ENCODE results near the gene CEP112.

The CEP112 gene

DNA sequence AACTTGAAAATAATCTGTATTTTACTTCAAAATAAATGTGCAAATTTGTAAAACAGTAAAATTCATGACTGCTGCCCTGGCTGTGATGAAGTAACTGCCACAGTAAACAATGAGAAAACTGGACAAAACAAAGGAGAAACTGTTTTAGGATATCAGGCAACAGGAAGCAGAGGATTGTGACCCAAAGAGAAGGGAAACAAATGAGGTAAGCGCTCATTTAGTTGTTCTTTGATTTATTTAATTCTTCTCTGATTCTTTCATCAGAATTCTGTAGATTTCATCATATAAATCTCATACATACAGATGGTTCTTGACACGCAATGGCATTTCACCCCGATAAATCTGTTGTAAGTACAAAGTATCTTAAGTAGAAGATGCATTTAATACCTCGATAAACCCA is 432.4 kb downstream of the CEP112 start:
- no peaks in the 10 kb centered on the region for H3K4me1 ChIP-seq
- TF ChIP-seq, protein P1, sequence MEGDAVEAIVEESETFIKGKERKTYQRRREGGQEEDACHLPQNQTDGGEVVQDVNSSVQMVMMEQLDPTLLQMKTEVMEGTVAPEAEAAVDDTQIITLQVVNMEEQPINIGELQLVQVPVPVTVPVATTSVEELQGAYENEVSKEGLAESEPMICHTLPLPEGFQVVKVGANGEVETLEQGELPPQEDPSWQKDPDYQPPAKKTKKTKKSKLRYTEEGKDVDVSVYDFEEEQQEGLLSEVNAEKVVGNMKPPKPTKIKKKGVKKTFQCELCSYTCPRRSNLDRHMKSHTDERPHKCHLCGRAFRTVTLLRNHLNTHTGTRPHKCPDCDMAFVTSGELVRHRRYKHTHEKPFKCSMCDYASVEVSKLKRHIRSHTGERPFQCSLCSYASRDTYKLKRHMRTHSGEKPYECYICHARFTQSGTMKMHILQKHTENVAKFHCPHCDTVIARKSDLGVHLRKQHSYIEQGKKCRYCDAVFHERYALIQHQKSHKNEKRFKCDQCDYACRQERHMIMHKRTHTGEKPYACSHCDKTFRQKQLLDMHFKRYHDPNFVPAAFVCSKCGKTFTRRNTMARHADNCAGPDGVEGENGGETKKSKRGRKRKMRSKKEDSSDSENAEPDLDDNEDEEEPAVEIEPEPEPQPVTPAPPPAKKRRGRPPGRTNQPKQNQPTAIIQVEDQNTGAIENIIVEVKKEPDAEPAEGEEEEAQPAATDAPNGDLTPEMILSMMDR (IDR thresholded peaks at IDR 0.05; ENCODE audit: low read depth, low read length), result no peak
- DNase-seq, result no peak
- 0 out of 2 replicates have a peak, but pooled peaks cover 3% of the 10 kb centered on the region for H3K27me3 ChIP-seq
- no peak overlapping the region for H3K4me3 ChIP-seq (ENCODE audit: low read depth, low read length)
- H3K36me3 ChIP-seq, result no peaks in the 10 kb centered on the region
- H3K9me3 ChIP-seq, result no peaks in the 10 kb centered on the region

DNA sequence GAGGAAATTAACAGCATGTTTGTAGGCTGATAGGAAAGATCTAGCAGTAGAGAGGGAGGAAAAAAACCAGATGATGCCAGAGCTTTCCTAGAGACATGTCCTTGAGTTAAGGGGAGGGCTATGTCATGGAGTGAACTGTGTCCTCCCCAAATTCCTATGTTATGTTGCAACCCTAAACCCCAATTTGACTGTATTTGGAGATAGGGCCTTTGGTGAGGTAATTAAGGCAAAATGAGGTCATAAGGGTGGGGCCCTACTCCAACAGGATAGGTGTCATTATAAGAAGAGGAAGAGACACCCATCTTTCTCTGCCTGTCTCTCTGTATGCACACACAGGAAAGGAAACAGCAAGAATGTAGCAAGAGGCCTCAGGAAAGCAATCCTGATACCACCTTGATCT is 435.2 kb downstream of the CEP112 start:
- Histone ChIP-seq H3K4me1 (no peaks in the 10 kb centered on the region), H3K4me3 (ENCODE audit: low read depth, low read length) (no peak overlapping the region), H3K27me3 (no peaks in the 10 kb centered on the region), H3K36me3 (no peaks in the 10 kb centered on the region), H3K9me3 (no peaks in the 10 kb centered on the region)
- TF ChIP-seq, protein P1 (IDR thresholded peaks at IDR 0.05; ENCODE audit: low read depth, low read length), result no peak
- DNase-seq, result no peak

DNA sequence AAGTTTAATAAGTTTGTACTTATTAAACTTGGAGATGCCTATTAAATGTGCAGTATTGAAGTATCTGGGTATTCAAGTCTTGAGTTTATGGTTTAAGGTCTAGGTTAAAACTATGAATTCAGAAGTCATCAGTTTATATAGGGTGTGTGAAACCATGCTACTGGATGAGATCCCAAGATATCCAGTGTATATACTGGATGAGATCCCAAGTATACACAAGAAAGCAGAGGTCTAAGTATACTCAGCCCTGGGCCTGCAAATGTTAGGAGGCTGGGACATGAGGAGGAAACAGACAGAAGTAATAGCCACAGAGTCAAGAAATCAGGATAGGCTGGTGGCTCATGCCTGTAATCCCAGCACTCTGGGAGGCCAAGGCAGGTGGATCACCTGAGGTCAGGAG is 436.1 kb downstream of the CEP112 start:
- no peaks in the 10 kb centered on the region for H3K9me3 ChIP-seq
- DNase-seq, result no peak
- H3K4me1 ChIP-seq, result no peaks in the 10 kb centered on the region
- H3K36me3 ChIP-seq, result no peaks in the 10 kb centered on the region
- no peaks in the 10 kb centered on the region for H3K27me3 ChIP-seq
- no peak overlapping the region for H3K4me3 ChIP-seq (ENCODE audit: low read depth, low read length)
- TF ChIP-seq, protein P1 (IDR thresholded peaks at IDR 0.05; ENCODE audit: low read depth, low read length), result no peak

DNA sequence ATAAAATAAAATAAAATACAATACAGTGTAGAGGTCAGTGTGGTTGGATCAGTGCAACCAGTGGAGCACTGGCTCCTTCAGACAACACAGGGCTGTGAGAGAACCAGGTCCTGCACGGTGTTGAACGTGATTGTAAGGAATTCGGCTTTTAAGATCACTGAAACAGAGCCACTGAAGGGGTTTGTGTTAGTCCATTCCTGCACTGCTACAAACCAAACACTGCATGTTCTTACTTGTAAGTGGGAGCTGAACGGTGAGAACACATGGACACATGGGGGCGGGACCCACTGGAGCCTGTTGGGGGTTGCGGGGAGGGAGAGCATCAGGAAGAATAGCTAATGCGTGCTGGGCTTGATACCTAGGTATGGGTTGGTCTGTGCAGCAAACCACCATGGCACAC is 437.3 kb downstream of the CEP112 start:
- H3K4me1 ChIP-seq, result no peaks in the 10 kb centered on the region
- H3K9me3 ChIP-seq, result no peaks in the 10 kb centered on the region
- DNase-seq, result no peak
- H3K4me3 ChIP-seq (ENCODE audit: low read depth, low read length), result no peak overlapping the region
- TF ChIP-seq, protein P1 (IDR thresholded peaks at IDR 0.05; ENCODE audit: low read depth, low read length), result no peak
- no peaks in the 10 kb centered on the region for H3K36me3 ChIP-seq
- H3K27me3 ChIP-seq, result no peaks in the 10 kb centered on the region

DNA sequence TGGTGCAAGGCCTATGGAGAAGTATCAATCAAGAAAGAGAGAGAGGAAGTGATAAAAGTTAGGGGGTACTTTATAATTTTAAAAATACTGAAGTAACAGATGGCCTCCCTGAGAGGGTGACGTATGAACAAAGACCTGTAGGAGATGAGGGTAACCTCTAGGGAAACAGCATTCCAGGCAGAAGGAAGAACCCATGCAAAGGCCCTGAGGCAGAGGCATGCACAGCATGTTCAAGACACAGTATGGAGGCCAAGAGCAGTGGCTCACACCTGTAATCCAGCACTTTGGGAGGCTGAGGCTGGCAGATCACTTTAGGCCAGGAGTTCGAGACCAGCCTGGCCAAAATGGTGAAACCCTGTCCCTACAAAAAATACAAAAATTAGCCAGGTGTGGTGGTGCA is 437.9 kb downstream of the CEP112 start:
- TF ChIP-seq, protein P1 (IDR thresholded peaks at IDR 0.05; ENCODE audit: low read depth, low read length), result no peak
- H3K4me3 ChIP-seq (ENCODE audit: low read depth, low read length), result no peak overlapping the region
- no peaks in the 10 kb centered on the region for H3K4me1 ChIP-seq
- H3K9me3 ChIP-seq, result no peaks in the 10 kb centered on the region
- no peaks in the 10 kb centered on the region for H3K27me3 ChIP-seq
- no peak for DNase-seq
- H3K36me3 ChIP-seq, result no peaks in the 10 kb centered on the region

DNA sequence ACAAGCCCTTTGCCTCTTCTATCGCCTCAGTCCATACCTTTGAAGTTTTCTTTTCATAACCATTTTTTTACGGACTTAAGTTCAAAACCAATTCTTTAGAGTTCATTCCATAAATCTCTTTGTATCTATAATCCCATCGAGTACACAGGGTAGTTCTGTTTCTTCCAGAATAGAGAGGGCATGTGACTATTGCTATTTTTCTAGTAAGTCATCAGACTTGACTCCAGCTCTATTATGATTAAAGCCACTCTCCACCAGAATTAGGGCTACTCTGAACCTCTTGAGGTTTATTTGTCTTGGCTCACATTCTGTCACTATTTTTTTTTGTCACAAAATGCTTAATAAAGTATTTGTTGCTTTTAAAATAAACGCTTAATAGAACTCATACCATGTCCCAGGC is 438.6 kb downstream of the CEP112 start:
- no peak for DNase-seq
- TF ChIP-seq, protein P1 (IDR thresholded peaks at IDR 0.05; ENCODE audit: low read depth, low read length), result no peak
- Histone ChIP-seq H3K9me3 (no peaks in the 10 kb centered on the region), H3K36me3 (no peaks in the 10 kb centered on the region), H3K4me1 (no peaks in the 10 kb centered on the region), H3K4me3 (ENCODE audit: low read depth, low read length) (no peak overlapping the region), H3K27me3 (no peaks in the 10 kb centered on the region)

All from BE2C (cell line).